GM23338 (cell line): ENCODE results near the gene DHX8. TPM values are rescaled to one million over a fixed set of nuclear protein-coding genes. Genes with fewer than 3 reads are reported as not detected.

Experiments used
- ATAC-seq: fragments of 200-7000 bp; cut with Tn5 transposase; 3 replicates; pipeline ENCODE4 v1.9.1; 2020
- DNase-seq: peaks from one replicate; pipeline ENCODE4 v3.0.0-alpha.2; 2015; ENCODE audit warnings: low spot score
- H2AFZ ChIP-seq: fragments of 200-600 bp; sonication (generic); 2 replicates; pipeline ENCODE4 v1.8.0; 2016; ENCODE audit warnings: antibody characterized with exemption, mild to moderate bottlenecking, moderate library complexity
- H3F3A ChIP-seq: fragments of 200-600 bp; sonication (generic); replicated peaks from 2 replicates; pipeline ENCODE4 v1.8.0; 2017; ENCODE audit warnings: antibody characterized with exemption, mixed run types, low read depth
- H3K27ac ChIP-seq: fragments of 200-600 bp; sonication (generic); 2 replicates; pipeline ENCODE4 v1.6.1; 2016; ENCODE audit warnings: low read depth
- H3K27me3 ChIP-seq: fragments of 200-600 bp; sonication (generic); 2 replicates; pipeline ENCODE4 v1.8.0; 2016; ENCODE audit warnings: mild to moderate bottlenecking, mixed run types, moderate library complexity; ENCODE audit not compliant: insufficient read depth
- H3K36me3 ChIP-seq: fragments of 200-600 bp; sonication (generic); 2 replicates; pipeline ENCODE4 v1.8.0; 2016; ENCODE audit warnings: mild to moderate bottlenecking; ENCODE audit not compliant: insufficient read depth
- H3K4me1 ChIP-seq: fragments of 200-600 bp; sonication (generic); 2 replicates; pipeline ENCODE4 v1.8.0; 2016; ENCODE audit warnings: mild to moderate bottlenecking, moderate library complexity; ENCODE audit not compliant: insufficient read depth
- H3K4me2 ChIP-seq: fragments of 200-600 bp; sonication (generic); 2 replicates; pipeline ENCODE4 v1.7.1; 2017; ENCODE audit warnings: mixed run types
- H3K4me3 ChIP-seq: fragments of 200-600 bp; sonication (generic); 2 replicates; pipeline ENCODE4 v1.6.1; 2016; ENCODE audit warnings: mixed run types
- H3K79me2 ChIP-seq: fragments of 200-600 bp; sonication (generic); replicated peaks from 2 replicates; pipeline ENCODE4 v1.8.0; 2017; ENCODE audit warnings: mild to moderate bottlenecking; ENCODE audit not compliant: insufficient read depth
- H3K9me2 ChIP-seq: fragments of 200-600 bp; sonication (generic); 2 replicates; pipeline ENCODE4 v1.8.0; 2017; ENCODE audit not compliant: insufficient read depth
- H4K20me1 ChIP-seq: fragments of 200-600 bp; sonication (generic); replicated peaks from 2 replicates; pipeline ENCODE4 v1.8.0; 2017; ENCODE audit warnings: mild to moderate bottlenecking; ENCODE audit not compliant: insufficient read depth
- H3K27ac Mint-ChIP-seq: 2 replicates; pipeline ENCODE4 v1.8.0; 2020; ENCODE audit warnings: inconsistent platforms, mild to moderate bottlenecking, moderate library complexity, mixed read lengths
- H3K27me3 Mint-ChIP-seq: 3 replicates; pipeline ENCODE4 v1.8.0; 2022; ENCODE audit warnings: low read depth, mild to moderate bottlenecking, moderate library complexity, mixed read lengths, inconsistent platforms; ENCODE audit not compliant: insufficient read depth, poor library complexity
- H3K36me3 Mint-ChIP-seq: 3 replicates; pipeline ENCODE4 v1.8.0; 2021; ENCODE audit warnings: low read depth, mild to moderate bottlenecking, inconsistent platforms, moderate library complexity, mixed read lengths
- H3K4me1 Mint-ChIP-seq: 3 replicates; pipeline ENCODE4 v1.8.0; 2020; ENCODE audit warnings: mild to moderate bottlenecking, inconsistent platforms, mixed read lengths
- H3K4me3 Mint-ChIP-seq: 3 replicates; pipeline ENCODE4 v1.8.0; 2021; ENCODE audit warnings: moderate library complexity, mild to moderate bottlenecking, inconsistent platforms, mixed read lengths
- H3K9me3 Mint-ChIP-seq: 3 replicates; pipeline ENCODE4 v1.8.0; 2020; ENCODE audit warnings: moderate library complexity, mild to moderate bottlenecking, inconsistent platforms, mixed read lengths
- CREB1 ChIP-seq: fragments of 250-450 bp; sonication (Bioruptor Pico); IDR thresholded peaks from 2 replicates; pipeline ENCODE4 v1.5.0; 2020; ENCODE audit warnings: low read depth, mild to moderate bottlenecking, moderate library complexity
- CTCF ChIP-seq, 2 experiments: fragments of 200-600 bp in 1 of 2; sonication (generic) in 1 of 2; conservative IDR thresholded peaks; 2 replicates each; pipeline versions ENCODE4 v1.5.1 to v1.6.1; 2016 to 2017; ENCODE audit warnings: antibody characterized with exemption in 2 of 2, low read depth in 2 of 2, mild to moderate bottlenecking in 2 of 2, moderate library complexity in 1 of 2
- EZH2 ChIP-seq: fragments of 200-600 bp; sonication (generic); IDR thresholded peaks from one replicate; pipeline ENCODE4 v1.8.0; 2017; ENCODE audit warnings: antibody characterized with exemption, mild to moderate bottlenecking, low read depth; ENCODE audit not compliant: unreplicated experiment
- EZH2phosphoT487 ChIP-seq: fragments of 200-600 bp; sonication (generic); IDR thresholded peaks from one replicate; pipeline ENCODE4 v1.8.1; 2018; ENCODE audit warnings: antibody characterized with exemption; ENCODE audit not compliant: unreplicated experiment
- JUNB ChIP-seq: IDR thresholded peaks from one replicate; pipeline ENCODE4 v1.6.1; 2016; ENCODE audit warnings: antibody characterized with exemption; ENCODE audit not compliant: unreplicated experiment
- NANOG ChIP-seq: IDR thresholded peaks from 2 replicates; pipeline ENCODE4 v1.6.1; 2016; ENCODE audit warnings: antibody characterized with exemption, borderline replicate concordance
- POLR2AphosphoS5 ChIP-seq: IDR thresholded peaks from 2 replicates; pipeline ENCODE4 v1.6.1; 2016; ENCODE audit warnings: antibody characterized with exemption, low read depth
- REST ChIP-seq: IDR thresholded peaks from one replicate; pipeline ENCODE4 v1.6.1; 2018; ENCODE audit warnings: antibody characterized with exemption; ENCODE audit not compliant: unreplicated experiment
- STAT1 ChIP-seq: IDR thresholded peaks from one replicate; pipeline ENCODE4 v1.6.1; 2016; ENCODE audit warnings: antibody characterized with exemption; ENCODE audit not compliant: unreplicated experiment
- ZNF114 ChIP-seq: fragments of 250-450 bp; sonication (Bioruptor Pico); IDR thresholded peaks from 2 replicates; pipeline ENCODE4 v1.5.0; 2020; ENCODE audit warnings: mild to moderate bottlenecking, moderate library complexity
- polyA plus RNA-seq: library from polyadenylated mRNA; unstranded; fragments of >200 nt; fragmentation: Nextera tagmentation; extraction: Ambion mirVana; gene quantifications from 2 replicates; pipeline ENCODE4 v1.2.1, GENCODE V29; 2016
- total RNA-seq: library from RNA; depleted of rRNA; stranded (reverse); fragments of >200 nt; shearing (Covaris generic); gene quantifications from 2 replicates; pipeline ENCODE4 v1.2.3, GENCODE V29; 2014
- TF ChIP-seq, protein P1 (sequence below): fragments of 250-450 bp; sonication (Bioruptor Pico); IDR thresholded peaks from 2 replicates; pipeline ENCODE4 v1.5.0; 2020; ENCODE audit warnings: mild to moderate bottlenecking, moderate library complexity
- TF ChIP-seq, protein P2 (sequence below): IDR thresholded peaks from 2 replicates; pipeline ENCODE4 v1.6.1; 2016; ENCODE audit warnings: antibody characterized with exemption

DHX8 gene
- total and polyA plus RNA-seq, 2 experiments from 2014 or later = 35.3 to 81.1 TPM

DNA sequence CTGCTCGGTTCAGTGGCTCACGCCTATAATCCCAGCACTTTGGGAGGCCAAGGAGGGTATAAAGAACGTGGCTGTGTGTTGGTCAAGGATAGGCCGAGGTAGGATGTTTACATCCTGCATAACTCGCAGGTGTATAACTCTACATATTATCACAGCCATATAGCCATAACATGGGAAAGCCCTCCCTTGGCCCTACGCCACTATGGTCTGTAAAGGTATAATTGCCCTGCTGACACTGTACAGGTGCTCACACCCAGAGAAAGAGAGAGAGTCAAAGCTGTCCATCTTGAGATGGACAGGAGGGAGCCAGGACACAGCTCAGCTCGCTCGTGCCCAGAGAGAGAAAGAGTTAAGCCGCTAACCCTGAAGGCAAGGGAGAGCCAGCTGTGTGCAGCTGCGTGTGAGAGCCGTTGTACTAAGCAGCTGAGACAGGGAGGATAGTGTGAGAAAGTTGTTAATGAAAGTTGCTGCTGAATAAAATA lies 30.4 kb upstream of the DHX8 start:
- peaks cover 16% of the 10 kb centered on the region for H3K36me3 Mint-ChIP-seq
- H3K4me1 Mint-ChIP-seq = peaks cover 5% of the 10 kb centered on the region; the same call in 2 of the 3 replicates
- Histone ChIP-seq H3K27ac (no peak overlapping the region), H3K27me3 (no peaks in the 10 kb centered on the region), H3K4me3 (no peak overlapping the region), H3F3A (no peaks in the 10 kb centered on the region), H3K36me3 (no peaks in the 10 kb centered on the region), H3K4me1 (0 out of 2 replicates have a peak, but pooled peaks cover 2% of the 10 kb centered on the region), H3K4me2 (no peak overlapping the region), H2AFZ (no peak overlapping the region), H3K79me2 (no peaks in the 10 kb centered on the region), H3K9me2 (no peaks in the 10 kb centered on the region), H4K20me1 (no peaks in the 10 kb centered on the region)
- H3K27ac Mint-ChIP-seq = no peak overlapping the region
- TF ChIP-seq EZH2phosphoT487 = no peak
- no peak for TF ChIP-seq STAT1
- no peak for TF ChIP-seq ZNF114 (CRISPR knock-in tag)
- TF ChIP-seq REST = no peak
- no peak for TF ChIP-seq CREB1
- no peak for TF ChIP-seq NANOG
- TF ChIP-seq JUNB = no peak
- TF ChIP-seq POLR2AphosphoS5 = no peak
- TF ChIP-seq CTCF (conservative IDR thresholded peaks at IDR 0.05; ENCODE audit: low read depth in 2 of 2) = no peak
- TF ChIP-seq EZH2 = no peak
- TF ChIP-seq, protein P1, sequence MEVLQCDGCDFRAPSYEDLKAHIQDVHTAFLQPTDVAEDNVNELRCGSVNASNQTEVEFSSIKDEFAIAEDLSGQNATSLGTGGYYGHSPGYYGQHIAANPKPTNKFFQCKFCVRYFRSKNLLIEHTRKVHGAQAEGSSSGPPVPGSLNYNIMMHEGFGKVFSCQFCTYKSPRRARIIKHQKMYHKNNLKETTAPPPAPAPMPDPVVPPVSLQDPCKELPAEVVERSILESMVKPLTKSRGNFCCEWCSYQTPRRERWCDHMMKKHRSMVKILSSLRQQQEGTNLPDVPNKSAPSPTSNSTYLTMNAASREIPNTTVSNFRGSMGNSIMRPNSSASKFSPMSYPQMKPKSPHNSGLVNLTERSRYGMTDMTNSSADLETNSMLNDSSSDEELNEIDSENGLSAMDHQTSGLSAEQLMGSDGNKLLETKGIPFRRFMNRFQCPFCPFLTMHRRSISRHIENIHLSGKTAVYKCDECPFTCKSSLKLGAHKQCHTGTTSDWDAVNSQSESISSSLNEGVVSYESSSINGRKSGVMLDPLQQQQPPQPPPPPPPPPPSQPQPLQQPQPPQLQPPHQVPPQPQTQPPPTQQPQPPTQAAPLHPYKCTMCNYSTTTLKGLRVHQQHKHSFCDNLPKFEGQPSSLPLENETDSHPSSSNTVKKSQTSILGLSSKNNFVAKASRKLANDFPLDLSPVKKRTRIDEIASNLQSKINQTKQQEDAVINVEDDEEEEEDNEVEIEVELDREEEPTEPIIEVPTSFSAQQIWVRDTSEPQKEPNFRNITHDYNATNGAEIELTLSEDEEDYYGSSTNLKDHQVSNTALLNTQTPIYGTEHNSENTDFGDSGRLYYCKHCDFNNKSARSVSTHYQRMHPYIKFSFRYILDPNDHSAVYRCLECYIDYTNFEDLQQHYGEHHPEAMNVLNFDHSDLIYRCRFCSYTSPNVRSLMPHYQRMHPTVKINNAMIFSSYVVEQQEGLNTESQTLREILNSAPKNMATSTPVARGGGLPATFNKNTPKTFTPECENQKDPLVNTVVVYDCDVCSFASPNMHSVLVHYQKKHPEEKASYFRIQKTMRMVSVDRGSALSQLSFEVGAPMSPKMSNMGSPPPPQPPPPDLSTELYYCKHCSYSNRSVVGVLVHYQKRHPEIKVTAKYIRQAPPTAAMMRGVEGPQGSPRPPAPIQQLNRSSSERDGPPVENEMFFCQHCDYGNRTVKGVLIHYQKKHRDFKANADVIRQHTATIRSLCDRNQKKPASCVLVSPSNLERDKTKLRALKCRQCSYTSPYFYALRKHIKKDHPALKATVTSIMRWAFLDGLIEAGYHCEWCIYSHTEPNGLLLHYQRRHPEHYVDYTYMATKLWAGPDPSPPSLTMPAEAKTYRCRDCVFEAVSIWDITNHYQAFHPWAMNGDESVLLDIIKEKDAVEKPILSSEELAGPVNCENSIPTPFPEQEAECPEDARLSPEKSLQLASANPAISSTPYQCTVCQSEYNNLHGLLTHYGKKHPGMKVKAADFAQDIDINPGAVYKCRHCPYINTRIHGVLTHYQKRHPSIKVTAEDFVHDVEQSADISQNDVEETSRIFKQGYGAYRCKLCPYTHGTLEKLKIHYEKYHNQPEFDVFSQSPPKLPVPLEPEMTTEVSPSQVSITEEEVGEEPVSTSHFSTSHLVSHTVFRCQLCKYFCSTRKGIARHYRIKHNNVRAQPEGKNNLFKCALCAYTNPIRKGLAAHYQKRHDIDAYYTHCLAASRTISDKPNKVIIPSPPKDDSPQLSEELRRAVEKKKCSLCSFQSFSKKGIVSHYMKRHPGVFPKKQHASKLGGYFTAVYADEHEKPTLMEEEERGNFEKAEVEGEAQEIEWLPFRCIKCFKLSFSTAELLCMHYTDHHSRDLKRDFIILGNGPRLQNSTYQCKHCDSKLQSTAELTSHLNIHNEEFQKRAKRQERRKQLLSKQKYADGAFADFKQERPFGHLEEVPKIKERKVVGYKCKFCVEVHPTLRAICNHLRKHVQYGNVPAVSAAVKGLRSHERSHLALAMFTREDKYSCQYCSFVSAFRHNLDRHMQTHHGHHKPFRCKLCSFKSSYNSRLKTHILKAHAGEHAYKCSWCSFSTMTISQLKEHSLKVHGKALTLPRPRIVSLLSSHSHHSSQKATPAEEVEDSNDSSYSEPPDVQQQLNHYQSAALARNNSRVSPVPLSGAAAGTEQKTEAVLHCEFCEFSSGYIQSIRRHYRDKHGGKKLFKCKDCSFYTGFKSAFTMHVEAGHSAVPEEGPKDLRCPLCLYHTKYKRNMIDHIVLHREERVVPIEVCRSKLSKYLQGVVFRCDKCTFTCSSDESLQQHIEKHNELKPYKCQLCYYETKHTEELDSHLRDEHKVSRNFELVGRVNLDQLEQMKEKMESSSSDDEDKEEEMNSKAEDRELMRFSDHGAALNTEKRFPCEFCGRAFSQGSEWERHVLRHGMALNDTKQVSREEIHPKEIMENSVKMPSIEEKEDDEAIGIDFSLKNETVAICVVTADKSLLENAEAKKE (CRISPR knock-in tag) = no peak
- TF ChIP-seq, protein P2, sequence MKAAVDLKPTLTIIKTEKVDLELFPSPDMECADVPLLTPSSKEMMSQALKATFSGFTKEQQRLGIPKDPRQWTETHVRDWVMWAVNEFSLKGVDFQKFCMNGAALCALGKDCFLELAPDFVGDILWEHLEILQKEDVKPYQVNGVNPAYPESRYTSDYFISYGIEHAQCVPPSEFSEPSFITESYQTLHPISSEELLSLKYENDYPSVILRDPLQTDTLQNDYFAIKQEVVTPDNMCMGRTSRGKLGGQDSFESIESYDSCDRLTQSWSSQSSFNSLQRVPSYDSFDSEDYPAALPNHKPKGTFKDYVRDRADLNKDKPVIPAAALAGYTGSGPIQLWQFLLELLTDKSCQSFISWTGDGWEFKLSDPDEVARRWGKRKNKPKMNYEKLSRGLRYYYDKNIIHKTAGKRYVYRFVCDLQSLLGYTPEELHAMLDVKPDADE = no peak
- peaks cover 21% of the 10 kb centered on the region for H3K9me3 Mint-ChIP-seq
- ATAC-seq (no peak), DNase-seq (no peak)
- H3K27me3 Mint-ChIP-seq = peaks cover 6% of the 10 kb centered on the region
- H3K4me3 Mint-ChIP-seq = no peak overlapping the region
